HG02642 (cell line): Measurements from ENCODE around the gene ZBTB49.

Experiments used
- ATAC-seq: cut with Tn5 transposase; IDR thresholded peaks from one replicate; pipeline ENCODE4 v1.9.1; 2021; ENCODE audit warnings: mild to moderate bottlenecking; ENCODE audit not compliant: unreplicated experiment, poor library complexity

The ZBTB49 gene

DNA sequence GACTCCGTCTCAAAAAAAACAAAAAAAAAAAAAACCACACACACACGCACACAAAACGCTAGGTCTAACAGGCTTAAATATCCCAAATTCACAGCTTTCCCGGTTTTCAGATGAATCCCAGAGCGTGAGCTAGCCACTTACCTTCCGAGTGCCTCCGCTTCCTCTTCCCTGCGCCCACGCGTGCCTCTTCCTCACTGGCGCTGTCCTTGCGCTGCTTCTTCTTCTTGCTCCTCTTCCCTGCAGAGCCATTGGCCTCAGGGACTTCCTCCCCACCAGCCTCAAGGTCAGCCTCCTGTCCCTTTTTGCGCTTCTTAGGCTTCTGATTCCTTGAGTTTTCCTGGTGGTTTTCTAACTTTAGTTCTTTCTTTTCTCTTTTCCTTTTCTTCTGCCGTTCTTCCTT is 15.8 kb upstream of the ZBTB49 start:
- ATAC-seq, result no peak

DNA sequence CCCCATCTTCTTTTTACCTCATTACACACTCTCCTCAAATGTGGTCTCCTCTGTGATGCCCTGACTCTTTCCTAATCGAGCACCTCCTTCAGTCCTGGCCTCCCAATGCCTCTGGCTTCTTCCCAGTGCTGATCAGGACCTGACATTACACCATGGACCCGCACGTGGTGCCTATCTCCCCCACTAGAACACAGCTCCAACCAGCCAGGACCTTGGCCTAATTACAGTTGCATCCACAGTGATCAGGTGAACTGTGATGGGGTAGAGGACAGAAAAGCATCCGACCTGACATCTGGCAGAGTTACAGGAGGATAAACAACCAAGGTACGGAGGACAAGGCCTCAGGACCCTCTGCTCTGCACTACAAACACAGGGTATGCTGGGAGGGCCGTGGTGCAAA is 12.5 kb upstream of the ZBTB49 start:
- no peak for ATAC-seq

DNA sequence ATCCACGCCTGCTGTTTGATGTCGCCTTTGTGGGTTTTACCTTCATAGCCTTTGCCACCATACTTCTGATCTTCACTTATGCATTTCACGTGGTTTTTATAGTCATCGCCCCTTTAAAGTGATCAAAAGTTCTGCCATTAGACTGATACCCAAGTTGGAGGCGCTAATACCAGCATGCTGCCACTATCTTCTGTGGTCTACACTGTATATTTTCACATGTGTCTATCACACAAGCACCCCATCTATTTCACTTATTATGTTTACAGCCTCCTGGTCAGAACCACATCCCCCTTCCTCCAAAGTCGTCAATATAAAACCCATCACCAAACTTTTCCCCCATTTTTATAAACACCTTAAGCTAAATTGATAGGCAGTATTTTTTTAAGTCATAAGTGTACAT is 8.3 kb upstream of the ZBTB49 start:
- no peak for ATAC-seq

DNA sequence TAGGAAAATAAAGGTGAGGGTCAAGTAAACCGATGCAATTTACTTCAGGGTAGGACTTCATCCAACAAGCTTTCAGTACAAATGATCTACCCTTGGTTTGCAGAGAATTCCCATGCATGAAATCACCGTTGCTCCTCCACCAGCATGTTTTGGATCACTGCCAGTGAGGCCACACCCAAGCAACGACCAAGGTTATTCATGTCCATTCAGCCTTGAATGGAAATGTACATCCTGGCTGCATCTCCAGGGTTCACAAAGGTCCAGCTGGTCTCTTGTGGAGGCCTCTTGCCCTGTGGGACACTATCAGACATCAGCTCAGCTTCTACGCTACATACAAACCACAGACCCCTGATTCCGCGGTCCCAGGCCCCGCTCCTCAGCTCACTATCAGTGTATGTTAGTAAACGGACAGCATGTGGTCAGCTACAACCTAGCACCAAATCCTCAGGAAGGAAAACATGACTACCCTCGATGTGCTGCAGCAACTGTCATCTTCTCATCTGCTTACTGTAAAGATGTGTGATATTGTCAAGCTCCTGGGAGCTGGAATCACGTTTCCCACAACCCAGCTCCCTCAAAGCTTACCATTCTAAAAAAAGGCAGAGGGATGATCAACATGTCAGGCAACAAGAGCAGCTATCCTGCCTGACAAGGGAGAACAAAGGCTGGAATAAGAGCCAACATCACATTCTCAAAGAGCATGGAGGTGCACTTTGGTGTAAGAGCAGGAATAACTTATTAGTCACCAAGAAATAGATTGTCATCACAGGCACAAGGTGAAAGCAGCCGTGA is 5.0 kb upstream of the ZBTB49 start:
- no peak for ATAC-seq

DNA sequence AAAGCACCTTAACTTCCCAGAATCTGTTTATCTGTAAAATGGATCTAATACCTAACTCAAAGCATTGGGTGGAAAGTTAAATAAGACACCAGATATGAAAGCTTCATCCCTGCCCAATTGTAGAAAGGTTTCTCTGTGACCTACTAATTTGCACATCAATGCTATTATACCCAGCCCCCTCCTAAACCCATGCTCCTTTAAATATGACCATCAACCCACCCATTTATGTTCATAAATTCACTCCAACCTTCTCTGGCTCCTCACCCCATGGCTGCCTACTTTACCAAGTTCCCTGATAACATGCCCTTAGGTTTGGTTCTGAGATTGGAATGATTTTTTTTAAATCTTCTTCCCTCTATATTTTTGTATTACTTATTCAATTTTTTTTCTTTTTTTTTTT is 2.0 kb upstream of the ZBTB49 start:
- ATAC-seq, result no peak

DNA sequence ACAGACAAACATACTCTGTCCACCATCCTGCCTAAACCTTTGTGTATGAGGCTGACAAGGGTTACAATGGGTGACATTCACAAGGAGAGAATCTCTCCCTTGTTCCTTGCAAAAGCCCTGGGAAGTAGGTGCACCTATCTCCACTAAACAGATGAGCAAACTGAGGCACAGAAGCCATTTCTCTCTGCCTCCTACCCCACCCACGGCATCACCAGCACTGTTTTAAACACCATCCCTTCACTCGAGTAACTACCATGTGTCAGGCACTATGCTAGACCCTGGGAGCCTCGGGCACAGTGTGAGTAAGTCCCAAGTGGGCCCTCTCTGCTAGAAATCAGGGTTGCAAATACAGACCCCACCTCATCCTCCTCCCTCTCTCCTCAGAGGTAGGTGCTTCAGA is 996 bp upstream of the ZBTB49 start:
- ATAC-seq, result no peak

DNA sequence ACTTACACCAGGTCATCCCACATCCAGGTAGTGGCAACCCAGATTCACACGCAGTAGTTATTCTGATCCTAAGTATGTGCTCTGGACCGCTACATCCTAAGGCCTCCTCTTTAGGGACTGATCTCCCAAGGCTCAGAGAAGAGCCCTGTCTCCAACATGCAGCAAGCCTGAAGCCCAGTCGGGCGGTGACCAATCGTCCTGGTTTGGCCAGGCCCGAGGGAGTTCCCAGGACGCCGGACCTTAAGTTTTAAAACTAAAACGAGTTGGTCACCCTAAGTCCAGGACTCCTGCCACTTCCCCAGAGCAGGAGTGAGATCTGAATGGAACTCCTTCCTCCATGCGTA is 482 bp upstream of the ZBTB49 start:
- peak; percentile 16 for ATAC-seq

DNA sequence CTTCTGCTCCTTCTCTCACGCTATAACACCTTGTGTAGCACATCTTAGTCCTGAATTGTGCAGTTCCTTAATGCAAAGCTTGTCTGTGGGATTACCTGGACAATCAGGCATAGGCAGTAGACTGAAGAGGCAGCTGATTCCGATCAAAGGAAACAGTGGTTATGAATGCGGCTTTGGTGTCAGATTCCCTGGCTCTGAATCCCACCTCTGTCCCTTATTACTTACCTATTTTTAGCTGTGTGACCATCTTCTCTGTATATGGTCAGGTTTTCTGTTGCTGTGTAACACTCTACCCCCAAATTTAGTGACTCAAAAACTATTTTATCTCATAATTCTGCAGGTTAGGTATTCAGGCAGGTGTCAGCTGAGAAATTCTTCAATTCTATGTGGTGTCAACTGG is 3.2 kb downstream of the ZBTB49 start:
- ATAC-seq, result no peak

DNA sequence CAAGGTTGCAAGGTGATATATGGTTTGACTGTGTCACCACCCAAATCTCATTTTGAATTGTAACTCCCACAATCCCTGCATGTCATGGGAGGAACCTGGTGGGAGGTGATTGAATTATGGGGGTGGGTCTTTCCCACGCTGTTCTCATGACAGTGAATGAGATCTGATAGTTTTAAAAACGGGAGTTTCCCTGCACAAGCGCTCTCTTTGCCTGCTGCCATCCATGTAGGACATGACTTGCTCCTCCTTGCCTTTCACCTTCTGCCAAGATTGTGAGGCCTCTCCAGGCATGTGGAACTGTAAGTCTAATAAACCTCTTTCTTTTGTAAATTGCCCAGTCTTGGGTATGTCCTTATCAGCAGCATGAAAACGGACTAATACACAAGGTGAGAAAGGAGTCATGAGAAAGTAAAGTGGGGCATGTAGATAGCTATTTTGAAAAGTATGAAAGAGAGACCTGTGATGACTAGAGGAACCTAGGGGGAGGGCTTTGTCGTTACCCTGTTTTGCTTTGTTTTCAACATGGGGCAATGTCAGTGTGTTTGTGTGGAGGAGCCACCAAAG is 6.3 kb downstream of the ZBTB49 start:
- ATAC-seq, result no peak

DNA sequence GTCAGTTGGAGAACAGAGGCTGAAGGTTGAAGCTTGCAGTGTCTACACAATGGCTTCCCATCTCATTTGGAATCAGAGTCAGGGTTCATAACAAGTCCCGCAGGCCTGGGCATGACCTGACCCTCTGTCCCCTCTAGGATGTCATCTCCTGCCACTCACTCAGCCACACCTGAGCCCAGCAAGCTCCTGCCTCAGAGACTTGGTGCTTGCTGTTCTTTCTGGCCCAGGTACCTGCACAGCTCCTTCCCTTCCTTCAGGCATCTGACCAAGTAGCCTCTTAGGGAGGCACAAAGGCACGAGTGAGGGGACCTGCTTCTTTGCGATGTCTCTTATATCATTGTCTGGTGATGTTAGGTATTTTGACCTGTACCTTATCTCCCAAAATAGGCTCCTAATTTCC is 9.0 kb downstream of the ZBTB49 start:
- ATAC-seq, result no peak

DNA sequence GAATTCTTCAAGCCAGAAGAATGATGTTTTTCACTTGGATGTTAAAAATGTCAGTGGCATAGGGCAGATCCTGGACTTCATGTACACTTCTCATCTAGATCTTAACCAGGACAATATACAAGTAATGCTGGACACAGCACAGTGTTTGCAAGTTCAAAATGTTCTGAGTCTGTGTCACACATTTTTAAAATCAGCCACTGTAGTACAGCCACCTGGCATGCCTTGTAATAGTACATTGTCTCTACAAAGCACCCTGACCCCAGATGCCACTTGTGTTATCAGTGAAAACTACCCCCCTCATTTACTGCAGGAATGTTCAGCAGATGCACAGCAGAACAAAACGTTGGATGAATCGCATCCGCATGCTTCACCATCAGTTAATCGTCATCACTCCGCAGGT is 11.9 kb downstream of the ZBTB49 start:
- ATAC-seq, result no peak

DNA sequence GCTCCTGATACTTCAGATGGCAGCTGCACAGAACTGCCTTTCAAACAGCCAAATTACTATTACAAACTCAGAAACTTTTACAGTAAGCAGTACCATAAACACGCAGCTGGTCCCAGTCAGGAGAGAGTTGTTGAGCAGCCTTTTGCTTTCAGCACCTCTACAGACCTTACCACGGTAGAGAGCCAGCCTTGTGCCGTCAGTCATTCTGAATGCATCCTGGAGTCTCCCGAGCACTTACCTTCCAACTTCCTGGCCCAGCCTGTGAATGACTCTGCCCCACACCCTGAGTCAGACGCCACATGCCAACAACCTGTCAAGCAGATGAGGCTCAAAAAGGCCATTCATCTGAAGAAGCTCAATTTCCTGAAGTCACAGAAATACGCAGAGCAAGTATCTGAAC is 12.4 kb downstream of the ZBTB49 start:
- no peak for ATAC-seq

DNA sequence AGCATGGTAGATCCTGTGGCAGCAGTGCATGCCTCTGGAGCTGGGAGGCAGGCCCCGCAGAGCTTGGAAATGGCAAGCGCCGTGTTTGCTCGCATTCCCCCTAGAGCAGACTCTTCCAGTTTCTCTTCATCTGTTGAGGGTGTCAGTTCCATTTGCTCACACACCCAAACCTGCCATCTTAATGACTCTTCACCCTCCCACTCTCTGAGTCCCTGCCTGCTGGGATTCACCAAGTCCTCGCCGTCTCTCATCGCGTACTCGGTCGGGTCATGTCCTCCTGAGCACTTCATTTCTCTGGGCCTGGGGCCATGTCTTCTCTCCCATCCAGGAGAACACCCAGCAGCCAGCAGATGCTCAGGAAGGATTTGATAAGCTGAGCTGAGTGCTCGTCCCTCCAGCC is 16.9 kb downstream of the ZBTB49 start:
- ATAC-seq, result no peak

DNA sequence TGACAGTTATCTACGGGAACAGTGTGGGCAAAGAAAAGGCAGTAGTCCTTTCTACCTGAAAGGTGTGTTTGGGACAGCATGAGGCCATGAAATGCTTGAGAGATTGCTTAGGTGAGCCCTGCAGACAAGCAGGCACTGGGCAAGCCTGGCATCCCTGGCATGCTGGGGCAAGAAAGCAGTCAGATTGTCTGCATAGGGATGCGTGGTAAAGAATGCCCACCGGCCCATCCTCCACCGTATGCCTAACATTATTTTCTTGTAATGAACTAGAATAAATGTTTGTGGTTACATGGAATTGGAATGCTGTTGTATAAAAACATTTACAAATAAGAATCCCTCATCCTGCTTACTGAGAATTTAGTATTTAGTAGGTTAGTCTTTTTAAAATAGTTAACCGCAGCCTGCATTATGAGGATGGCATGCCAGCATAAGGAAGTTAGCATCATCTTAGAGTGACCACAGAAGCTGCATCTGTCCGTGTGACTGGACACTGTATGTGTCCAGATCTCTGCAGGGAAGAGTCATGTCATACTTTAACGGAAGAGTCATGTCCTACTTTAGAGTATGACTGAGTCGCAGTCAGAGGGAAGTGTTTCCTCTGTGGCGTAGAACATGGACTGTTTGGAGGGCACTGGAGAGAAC is 18.9 kb downstream of the ZBTB49 start:
- ATAC-seq, result no peak

DNA sequence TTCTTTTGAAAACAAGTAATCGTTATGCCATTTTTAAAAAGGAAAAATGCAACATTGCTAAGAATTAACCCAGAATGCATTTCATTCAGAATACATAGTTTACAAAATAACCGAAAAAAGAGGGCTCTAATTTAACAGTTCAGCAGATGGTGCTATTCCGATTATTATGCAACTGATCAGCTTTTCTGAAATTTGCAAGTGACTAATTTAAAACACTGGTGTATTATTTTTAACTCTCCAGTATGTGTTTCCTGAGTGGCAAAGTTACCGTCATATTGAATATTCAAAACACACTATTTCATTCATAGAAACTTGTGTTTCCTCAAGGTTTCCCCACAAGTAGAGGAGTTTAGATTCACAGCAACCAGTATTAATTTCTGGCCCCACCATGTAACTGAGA is 21.1 kb downstream of the ZBTB49 start:
- no peak for ATAC-seq

DNA sequence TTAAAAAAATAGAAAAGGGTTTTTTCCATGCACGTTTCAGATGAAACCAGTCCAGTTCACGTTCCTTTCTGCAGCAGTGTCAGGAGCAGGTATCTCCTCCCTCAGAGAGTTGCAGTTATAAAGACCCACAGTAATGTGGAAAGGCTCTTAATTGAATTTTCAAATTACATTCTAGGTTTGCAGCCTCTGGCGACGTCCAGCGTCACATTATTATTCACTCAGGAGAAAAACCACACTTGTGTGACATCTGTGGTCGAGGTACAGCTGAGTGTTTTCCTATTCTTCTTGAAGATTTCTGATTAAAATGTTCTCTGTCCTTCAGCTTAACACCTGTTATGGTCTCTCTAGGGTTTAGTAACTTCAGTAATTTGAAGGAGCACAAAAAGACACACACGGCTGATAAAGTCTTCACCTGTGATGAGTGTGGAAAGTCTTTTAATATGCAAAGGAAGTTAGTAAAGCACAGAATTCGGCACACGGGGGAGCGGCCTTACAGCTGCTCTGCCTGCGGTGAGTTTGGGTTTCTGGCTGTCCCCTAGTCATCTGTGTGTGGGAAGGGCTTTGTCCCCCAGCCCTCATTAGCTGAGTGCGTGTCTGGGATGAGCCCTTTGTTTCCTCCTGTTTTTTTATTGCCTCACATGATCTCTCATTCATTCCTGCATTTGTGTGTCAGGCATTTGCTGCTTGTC is 25.6 kb downstream of the ZBTB49 start:
- ATAC-seq, result no peak

DNA sequence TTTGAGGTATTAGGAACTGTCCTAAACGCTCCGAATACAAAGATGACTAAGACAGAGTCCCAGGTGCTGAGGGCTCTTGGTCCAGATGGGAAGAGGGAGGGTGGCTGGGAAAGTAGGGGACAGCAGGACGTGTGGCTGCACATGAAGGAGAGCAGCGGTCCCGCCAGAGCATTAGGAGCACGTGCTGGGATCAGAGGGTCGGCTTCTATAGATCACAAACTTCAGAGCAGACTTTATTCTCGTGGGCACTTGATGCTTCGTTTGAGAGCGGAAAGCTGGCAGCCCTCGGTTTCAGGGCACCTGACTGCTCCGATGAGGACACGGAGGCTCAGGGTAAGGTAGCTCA is 26.1 kb downstream of the ZBTB49 start:
- no peak for ATAC-seq

DNA sequence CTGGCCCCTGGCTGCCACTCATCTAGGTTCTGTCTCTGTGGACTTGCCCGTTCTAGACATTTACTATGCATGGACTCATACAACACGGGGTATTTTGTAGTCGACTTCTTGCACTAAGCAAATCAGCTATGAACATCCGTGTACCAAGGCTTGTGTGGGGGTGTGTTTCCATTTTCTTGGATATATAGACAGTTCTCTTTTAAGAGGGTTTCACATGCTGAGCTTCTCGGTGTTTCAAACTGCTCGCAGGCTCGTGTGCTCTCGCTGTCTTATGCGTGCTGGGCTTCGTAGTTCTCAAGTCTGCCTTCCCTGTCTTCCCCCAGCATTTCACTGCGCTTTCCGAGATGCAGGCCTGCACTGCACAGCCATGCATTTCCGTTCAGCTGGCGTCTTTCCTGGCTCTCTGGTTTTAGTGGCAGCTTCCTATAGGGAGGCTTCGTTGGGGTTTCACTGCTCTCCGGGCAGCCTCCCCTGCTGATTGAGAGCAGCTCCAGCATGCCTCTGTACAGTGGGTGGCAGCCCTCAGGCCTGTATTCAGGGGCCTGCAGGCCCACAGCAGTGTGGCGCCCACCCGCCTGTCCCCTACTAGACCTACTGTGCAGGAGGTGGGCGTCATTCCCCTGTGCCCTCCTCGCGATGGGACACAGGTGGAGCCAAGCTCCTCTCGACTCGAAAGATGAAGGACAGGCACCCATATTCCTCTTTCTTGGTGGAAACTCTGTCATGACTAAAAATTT is 27.6 kb downstream of the ZBTB49 start:
- no peak for ATAC-seq

DNA sequence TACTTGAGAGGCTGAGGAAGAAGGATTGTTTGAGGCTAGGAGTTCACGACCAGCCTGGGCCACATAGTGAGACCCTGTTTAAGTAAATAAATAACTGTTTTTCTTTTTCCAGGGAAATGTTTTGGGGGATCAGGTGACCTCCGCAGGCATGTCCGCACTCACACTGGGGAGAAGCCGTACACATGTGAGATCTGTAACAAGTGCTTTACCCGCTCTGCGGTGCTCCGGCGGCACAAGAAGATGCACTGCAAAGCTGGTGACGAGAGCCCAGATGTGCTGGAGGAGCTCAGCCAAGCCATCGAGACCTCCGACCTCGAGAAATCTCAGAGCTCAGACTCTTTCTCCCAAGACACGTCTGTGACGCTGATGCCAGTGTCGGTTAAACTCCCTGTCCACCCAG is 30.5 kb downstream of the ZBTB49 start:
- ATAC-seq, result no peak

DNA sequence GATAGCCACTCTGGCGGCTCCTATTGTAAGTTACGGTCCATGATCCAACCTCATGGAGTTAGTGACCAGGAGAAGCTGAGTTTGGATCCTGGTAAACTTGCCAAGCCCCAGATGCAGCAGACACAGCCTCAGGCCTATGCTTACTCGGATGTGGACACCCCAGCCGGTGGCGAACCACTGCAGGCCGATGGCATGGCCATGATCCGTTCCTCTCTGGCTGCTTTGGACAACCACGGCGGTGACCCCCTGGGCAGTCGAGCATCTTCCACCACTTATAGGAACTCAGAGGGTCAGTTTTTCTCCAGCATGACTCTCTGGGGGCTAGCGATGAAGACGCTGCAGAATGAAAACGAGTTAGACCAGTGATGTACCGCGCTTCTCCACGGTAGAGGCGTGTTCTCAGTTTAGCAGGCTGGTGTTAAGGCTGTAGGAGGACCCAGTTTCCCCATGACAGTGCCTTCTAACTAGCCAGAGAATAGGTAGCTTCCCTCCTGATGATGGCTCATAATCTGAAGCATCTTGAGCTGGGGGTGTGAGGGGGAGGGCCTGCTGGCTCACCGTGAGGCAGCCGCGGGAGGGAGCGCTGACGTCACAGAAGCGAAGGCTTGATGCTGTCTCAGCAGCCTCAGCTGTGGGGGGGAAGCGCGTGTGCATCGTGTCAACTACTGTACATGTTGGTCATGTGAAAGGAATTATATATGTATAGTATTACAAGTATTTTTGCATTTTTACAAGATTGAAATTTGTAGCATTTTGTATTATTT is 31.1 kb downstream of the ZBTB49 start:
- ATAC-seq, result no peak
